GM21825 (cell line): ENCODE results near the gene RFFL.

Experiments
- ATAC-seq: cut with Tn5 transposase; IDR thresholded peaks from one replicate; pipeline ENCODE4 v1.9.1; 2021; ENCODE audit warnings: mild to moderate bottlenecking, moderate library complexity; ENCODE audit not compliant: unreplicated experiment

Gene RFFL

DNA sequence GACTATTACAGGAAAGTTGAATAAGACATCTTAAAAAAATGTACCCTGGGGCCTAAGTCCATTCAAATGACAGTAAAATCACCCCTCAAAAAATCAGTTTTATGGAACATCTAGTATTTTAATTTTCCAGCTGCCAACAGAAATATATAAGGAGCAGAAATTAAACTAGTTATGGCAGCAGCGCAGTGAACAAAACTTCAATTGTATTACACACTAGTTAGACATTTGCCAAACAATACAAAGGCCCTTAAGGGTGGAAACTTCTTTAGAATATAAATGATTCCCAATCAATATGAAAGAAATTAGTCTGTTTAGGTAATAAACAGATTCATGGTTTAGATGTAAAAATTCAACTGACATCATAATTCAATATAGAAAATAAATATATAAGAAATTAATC, 18.1 kb upstream of the RFFL start:
- no peak for ATAC-seq

DNA sequence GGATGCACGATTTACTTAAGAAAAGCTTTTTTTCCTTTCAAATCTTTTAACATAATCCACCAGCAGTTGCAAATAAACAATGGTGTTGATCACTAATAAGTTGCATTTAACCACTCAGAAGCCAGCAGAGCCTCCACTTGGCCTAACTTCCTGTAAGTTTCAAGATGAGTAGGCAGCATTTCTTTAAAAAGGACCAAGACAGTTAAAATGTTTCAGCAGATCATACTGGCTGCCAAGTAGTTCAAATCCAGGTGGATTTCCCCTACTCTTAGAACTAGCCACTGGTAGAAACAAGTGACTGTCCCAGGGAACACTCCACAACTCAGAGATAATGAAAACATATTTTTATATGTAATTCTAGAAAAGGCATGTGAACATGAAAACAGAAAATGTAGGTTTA, 17.0 kb upstream of the RFFL start:
- ATAC-seq: peak; percentile 51

DNA sequence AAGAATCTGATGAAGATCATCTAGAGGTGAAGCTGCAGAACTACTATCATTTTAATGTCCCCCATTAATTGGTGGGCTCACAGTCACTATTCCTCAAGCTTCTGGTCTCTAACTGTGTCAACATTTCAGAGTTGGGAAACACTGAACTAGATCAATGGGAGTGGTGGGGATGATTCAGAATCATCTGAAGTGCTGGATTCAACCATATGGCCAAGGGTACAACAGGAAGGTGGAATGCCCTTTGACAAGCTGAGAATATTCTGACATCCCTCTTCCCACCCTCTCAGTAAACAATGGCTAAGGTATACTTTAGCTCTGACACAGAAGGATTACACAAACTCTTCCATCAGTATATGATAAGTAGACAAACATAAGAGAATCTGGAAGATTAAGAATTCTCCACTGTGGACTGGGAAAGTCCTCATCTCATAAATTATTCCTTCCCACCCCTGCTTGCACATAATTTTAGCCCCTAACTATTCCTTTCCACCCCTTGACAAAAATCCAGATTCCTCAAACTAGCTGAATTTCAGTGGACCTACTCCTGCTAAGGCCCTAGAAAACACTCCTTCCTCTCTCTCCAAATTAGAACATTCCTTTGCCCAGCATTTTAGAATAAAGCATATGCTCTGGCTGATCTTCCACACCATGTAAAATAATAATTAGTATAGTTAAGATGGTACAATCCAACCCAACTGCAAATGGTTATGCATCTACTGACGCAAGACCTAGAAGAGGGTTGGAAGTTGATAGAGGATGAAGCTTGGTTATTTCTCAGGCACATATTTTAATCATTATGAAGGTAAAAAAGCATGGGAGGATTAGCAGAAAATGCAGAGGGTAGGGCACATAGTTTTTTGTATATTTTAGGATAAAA, 16.3 kb upstream of the RFFL start:
- no peak for ATAC-seq

DNA sequence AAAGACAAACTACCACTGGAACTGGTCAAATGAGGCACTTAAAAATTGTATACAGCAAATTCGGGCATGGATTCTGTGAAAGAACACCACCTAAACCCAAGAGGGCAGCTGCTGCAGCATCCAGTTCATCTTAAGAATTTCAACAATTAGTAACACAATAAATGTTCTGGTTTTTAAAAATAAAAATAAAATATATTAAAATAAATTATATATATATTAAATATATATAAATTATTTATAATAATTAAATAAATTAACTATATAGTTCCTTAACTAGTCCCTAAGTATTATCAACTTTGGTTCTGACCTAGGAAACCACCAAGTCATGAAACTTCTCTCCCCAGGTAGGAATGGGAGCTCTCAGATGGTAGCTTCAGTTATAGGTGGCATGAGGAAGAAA, 13.4 kb upstream of the RFFL start:
- ATAC-seq: no peak

DNA sequence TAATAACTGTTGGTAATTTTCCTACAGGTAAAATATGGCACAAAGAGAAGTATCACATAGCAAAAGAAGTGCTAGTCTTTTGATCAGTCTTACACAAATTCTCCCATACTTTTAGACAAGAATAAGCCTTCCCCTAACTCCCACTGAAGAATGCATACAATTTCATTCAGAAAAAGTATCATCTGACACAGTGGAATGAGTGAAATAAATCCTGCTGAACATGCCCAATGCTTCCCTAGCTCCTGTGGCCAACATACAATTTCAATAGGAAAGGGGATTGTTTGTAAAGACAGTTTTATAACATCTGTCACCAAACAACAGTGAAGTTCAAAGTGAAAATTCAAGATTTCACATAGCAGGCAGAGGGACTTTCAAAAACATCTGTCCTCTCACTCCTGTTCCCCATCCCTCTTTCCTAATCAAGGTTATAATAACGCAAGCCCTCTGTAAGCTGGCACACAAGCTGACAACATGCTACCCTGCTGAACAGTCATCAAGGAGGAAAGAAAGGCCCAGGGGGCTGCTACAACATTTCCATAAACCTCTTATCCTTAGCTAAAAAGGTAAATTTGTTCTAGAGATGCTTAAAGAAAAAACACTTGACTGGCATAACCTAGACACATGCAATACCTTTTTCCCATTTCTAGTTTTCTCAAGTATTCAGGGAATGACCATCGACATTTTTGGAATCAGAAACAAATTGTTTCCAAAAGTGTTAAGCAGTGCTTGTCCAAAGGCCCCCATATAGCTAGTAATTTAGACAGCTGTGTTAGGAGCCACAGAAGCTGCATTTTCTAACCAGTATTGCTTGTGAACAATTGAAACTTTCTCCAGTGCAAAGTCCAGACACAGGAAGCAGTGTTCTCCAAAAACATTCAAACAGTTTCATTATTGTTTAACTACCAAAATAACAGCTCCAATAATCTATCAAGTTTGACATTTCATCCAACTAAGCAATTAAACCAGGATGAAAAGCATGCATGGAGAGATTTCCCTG, 11.5 kb upstream of the RFFL start:
- no peak for ATAC-seq

DNA sequence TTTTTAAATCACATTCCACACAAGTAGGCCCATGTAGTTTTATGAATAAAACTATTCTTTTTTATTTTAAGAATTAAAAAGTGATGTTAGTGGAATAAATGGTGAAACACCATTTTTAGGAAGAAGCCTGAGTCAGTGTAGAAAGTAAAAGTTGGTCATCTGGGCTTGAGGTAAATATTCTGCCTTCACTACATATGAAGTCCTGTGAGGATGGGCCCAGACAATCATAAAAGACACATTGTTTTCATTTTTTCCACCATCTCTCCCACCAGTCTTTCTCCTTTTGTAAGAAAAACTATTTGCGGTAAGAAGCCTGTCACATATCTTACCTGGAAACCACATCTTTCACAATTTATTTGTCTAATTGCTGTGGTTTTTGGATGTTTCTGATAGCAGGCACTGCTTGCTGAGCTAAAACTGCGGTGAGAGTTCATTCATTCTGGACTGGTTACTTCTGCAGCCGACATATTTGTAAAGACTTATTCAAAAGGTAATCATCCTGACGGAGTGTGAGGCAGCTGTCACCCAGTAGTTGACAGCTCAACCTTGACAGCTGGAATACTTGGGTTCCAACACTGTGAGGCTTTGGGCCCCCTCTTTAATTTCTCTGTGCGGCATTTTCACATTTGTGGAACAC, 10.6 kb upstream of the RFFL start:
- no peak for ATAC-seq

DNA sequence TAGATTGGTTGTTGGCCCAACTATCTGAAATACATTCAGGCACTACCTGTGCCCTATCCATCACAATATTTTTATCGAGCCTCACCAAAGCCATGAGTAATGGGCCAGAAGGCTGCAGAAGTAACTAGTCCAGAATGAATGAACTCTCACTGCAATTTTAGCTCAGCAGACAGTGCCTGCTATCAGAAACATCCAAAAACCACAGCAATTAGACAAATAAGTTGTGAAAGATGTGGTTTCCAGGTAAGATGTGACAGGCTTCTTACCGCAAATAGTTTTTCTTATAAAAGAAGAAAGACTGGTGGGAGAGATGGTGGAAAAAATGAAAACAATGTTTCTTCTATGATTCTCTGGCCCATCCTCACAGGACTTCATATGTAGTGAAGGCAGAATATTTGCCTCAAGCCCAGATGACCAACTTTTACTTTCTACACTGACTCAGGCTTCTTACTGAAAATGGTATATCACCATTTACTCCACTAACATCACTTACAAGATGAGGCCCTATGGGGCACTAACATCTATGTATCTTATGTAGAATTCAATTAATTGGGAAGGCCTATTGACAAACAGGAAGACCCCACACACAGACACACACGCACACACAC, 9.8 kb upstream of the RFFL start:
- no peak for ATAC-seq

DNA sequence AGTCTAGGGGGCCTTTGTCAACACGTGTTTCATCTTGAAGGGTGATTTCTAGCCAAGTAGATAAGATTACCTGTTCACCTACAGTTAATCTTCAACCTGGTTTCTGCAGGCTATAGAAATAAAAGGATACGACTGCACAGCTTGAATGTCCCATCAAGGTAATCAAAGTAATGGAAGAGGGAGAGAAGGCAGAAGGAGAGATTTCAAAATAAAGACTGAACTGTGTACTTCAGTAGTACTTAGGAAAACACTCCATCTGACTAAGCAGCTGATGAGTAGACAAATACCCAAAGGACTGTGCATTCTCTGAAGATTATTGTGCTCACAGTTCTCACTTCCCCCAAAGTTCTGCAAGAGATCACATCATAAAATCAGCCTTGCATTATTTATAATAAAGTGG, 5.8 kb upstream of the RFFL start:
- ATAC-seq: no peak

DNA sequence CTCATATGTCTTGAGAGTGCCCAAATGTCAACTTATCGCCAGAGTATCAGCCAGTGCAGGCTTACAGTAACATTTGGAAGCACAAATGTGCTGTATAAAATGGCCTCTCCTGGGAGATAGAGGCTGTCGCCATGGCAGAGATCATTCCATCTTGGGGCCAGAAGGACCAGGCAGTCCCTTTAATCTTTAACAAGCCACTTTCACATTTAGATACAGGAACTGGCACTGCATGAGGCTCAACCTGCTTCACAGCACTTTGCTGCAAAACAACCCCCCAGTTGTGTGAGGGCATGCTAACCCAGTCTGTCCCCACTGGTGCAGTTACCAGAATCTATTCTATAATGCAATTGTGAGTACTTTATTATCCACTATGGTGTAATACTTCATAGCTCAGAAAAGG, 4.7 kb upstream of the RFFL start:
- ATAC-seq: no peak

DNA sequence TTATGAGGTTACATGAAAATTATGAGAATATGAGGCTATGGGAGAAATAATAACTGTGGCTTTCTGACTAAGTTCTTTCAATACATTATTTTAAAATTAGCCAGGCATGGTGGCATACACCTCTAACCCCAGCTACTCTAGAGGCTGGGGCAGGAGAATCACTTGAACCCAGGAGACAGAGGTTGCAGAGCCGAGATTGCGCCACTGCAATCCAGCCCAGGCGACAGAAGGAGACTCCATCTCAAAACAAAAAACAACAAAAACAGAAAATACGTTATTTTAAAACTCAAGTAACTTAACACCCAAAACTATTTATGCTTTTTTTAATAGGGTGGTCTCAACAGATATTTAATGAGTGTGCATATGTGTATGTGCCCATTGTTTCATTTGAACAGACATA, 2.4 kb upstream of the RFFL start:
- no peak for ATAC-seq

DNA sequence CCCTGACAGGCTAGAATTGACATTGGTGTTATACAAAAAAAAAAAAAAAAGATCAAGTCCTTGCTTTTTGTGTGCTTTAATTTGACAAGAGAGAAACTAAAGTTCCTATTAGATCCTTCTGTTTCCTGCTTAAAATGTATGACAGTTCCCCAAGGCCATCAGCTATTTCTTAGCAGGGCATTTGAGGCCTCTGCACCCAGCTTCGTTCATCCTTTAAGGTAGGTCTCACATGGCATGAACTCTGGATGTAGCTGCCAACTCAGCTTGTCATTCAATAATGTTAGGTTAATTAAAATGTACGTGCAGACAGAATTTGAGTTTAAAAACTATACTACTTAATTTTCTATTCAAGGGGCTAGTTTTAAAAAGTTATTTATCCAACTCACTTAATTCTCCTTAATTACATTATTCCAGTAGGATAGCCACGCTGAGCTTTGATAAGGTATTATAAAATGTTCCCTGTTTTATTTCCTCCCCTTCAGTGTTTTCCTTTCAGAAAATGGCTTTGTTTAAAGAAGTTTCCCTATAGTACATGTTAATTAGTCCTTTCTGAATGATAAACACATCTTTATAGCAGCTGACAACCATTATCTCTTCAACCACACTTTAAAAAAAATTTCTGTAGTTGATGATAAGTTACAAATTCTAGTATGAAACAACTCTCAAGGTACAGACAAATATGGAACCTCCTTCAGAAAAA, 1.2 kb upstream of the RFFL start:
- no peak for ATAC-seq

DNA sequence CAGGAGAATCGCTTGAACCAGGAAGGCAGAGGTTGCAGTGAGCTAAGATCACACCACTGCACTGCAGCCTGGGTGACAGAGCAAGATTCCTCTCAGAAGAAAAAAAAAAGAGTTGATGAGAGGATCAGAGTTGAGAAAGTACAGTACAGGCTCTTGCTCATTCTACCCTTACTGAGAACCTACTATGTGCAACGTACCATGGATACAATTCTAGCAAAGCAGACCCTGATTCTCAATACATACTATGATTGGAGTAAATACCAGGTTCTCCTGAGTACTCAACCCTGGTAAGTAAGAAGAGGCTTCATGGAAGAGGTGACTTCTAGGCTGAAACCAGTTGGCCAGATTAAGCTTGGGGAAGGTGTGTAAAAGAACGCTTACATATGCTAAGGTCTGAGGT, 1.2 kb downstream of the RFFL start:
- ATAC-seq: no peak

DNA sequence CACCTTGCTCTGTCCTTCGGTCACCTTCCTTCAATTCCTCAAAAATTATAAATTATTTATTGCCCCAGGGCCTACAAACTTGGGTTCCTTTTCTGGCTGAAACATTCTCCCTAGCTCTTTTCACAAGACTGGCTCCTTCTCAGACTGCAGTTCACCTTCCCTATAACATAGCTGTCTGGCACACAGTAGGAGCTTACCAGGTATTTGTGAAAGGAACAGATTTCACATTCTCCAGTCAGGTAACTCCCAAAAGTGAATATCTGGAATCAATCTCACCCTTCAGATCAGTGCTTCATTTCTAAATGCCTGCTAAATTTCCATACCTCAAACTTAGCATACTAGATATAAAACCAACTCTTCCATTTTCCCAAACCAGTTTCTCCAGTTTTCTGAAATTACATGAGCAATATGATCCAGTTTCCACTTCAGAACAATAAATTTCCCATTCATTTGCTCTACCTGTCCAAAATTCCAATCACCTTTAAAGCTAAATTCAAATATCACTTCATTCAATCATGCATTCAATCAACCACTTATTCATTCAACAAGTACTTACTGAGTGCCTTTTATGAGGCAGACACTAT, 6.1 kb downstream of the RFFL start:
- no peak for ATAC-seq

DNA sequence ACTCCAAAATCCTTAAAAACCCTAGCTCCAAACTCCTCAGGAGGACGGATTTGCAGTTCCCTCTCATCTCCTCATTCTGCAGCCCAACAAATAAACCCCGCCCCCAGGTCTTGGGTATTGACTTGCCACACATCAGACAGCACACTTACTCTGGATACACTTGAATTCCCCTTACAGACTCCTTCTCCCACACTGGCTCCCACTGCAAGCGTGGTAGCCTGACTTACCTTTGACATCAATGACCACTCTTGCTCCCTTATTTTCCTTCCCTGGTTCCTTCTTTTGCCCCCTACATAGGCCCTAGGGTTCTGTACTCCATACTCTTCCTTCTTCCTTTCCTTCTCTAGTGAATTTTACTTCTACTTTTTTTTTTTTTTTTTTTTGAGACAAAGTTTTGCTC, 7.5 kb downstream of the RFFL start:
- no peak for ATAC-seq

DNA sequence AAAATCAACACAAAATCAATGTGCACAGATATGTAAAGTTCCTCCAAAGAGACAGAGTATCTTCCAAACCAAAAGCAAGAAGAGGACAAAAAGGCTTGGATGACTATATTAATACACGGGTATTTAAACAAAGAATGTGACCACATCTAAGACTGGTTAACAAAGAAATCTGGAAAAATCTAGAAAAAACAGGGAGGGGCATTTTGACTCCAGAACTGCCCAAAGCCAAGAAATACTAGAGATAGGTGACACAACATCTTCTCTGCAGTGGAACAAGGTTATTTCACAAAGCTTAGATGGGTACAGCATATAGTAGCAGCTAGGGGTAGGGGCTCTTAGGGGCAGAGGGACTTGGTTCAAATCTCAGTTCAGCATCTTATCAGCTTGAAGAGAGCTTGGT, 10.3 kb downstream of the RFFL start:
- ATAC-seq: no peak

DNA sequence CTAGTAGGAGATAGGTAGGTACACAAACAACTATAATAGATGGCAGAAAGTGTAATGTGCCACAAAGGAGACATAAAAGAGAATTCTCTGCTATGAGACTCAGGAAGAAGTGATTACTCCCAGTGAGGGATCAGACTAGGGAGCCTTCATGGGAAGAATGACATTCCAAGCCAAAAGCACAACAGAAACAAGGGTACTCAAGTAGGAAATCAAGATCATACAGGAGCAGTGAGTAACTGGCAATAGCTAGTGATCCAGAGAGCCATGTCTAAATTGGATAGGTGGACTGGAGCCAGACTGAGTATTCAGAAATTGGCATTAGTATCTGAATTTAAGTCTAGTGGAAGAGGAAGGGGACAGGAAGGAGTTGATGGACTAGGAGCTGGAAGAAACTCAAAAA, 10.7 kb downstream of the RFFL start:
- ATAC-seq: no peak

DNA sequence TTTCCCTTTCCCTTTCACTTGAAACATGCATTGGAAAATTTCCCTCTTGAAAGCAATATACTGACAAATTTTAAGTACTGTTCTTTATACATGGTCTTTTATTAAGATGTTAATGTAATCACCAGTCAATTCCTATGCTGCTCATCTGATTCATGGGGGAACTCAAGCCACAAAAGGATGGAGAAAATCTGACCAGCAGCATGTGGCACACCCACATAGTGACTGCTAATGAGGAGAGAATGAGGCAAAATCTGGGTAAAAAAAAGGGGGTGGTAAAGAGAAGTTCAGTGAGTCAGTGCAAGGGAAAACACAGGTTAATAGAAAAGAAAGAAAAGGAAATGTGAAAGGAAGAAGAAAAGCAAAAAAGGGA, 11.3 kb downstream of the RFFL start:
- ATAC-seq: no peak

DNA sequence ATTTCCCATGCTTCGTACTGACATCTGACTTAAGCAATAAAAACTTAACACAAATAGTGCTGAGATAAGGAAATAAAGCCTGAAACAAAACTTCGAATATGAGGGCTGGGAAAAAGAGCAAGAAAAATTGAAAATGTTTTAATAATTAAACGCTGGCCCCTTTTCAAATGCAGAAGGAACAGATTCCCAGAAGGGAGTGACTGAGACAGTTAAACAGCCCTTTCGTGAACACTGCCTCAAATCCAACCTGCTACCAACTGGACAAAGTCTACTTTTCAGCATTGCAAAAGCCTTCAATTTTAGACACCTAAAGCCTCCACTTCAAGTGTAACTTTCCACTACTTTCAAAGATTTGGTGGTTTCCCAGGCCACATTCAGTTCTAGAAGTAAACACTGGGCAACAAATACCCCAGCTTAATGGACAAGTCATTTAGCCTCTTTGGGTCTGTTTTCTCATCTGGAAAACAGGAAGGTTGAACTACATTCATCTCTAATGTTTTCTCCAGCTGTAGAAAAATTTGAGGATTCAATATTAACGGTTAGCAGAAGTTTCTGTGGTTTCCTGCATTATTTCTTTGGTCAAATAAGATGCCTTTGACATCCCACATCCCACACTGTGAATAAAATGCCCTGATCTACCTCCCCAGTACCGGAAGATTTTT, 11.8 kb downstream of the RFFL start:
- ATAC-seq: peak; percentile 29

DNA sequence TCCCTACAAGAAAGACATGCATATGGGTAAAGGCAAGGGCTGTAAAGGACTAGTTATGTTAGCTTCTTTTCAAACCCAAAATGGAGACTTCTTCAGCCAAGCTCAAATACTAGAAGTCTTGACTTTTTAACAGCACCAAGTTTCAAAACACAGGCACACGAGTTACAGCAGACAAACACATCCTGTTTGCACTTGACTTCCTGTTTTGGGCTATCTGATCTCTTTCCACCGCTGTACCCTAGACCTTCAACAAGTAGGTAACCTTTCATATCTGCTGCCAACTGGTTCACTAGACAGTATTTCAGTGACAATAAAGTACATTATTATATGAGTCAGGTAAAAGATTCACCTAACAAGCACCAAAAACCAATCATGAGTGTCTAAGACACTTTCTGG, 12.3 kb downstream of the RFFL start:
- ATAC-seq: peak; percentile 44

DNA sequence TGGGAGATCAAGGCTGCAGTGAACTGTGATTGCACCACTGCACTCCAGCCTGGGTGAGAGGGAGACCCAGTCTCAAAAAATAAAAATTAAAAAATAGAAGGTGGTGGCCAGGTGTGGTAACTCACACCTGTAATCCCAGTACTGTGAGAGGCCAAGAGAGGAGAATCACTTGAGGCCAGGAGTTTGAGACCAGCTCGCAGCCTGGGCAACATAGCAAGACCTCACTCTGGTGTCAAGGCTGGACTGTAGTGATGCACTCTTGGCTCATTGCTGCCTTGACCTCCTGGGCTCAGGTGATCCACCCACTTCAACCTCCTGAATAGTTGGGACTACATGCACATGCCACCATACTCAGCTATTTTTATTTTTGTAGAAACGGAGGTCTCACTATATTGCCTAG, 13.3 kb downstream of the RFFL start:
- ATAC-seq: no peak
